ENCODE measurements around the gene THADA.
"Not testable (repeated sequence)": the region's sequence is repeated elsewhere in the genome, so short reads cannot be mapped to it uniquely, and the experiment has no call there.

Gene THADA

GRCh38 chr2:43321446-43321845 lies 274.4 kb downstream of the THADA start:
- no peak for DNase-seq

GRCh38 chr2:43319541-43319940 lies 276.3 kb downstream of the THADA start:
- no peak for DNase-seq

- no peak for DNase-seq
Measured at GRCh38 chr2:43318791-43319190, 277.0 kb downstream of the THADA start.

DNA sequence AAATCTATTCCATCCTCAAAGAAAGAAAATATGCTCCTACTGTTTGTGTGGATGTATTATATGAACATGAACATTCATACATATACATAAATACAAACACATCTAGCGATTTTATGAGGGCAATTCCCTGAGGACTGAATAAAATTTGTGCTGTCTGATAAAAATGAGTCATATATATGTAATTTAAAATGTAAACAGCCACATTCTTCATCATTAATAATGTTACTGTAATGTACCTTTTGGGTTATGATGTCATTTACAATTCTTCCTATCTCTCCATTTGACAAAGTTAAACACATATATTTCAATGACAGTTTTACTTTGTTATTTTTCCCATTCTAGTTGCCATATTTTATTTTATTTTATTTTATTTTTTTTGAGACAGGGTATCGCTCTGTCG lies 278.2 kb downstream of the THADA start:
- no peak for DNase-seq

- no peak for DNase-seq
Measured at GRCh38 chr2:43317194-43317593, 278.6 kb downstream of the THADA start.

- no peak for DNase-seq
Measured at GRCh38 chr2:43315482-43315881, 280.4 kb downstream of the THADA start.

DNA sequence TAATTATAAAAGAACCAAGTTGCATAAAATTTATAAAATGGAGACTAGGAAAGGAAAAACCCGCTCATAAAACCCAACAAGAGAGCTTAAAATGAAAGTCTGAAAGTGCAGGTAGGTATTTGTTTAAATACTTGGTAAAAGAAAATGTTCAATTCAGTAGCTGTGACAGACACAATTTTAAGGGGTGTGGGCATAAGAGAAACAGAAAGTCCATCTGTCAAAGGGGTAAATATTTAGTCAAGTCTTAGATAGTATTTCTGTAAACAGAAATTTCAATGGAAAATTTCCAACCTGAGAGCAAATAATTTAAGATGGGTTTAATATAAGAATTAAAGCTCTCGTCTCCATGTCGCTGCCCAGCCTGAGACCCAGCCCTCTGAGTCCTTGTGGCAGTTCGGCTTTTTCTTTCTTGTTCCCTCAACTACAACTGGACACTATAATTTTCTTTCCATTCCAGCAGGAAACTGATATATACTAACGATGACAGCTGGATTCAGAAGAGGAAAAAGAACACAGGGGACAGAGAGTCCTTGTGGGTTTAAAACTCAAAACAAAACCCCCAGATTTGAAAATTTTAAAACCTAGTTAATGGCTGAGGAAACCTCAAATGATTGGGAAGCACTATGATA lies 281.4 kb downstream of the THADA start:
- DNase-seq = no peak

- DNase-seq = no peak
Measured at GRCh38 chr2:43313642-43314017, 282.2 kb downstream of the THADA start.

- DNase-seq = no peak
Measured at GRCh38 chr2:43312755-43313641, 282.8 kb downstream of the THADA start.

- DNase-seq = no peak
Measured at GRCh38 chr2:43311276-43311675, 284.6 kb downstream of the THADA start.

DNA sequence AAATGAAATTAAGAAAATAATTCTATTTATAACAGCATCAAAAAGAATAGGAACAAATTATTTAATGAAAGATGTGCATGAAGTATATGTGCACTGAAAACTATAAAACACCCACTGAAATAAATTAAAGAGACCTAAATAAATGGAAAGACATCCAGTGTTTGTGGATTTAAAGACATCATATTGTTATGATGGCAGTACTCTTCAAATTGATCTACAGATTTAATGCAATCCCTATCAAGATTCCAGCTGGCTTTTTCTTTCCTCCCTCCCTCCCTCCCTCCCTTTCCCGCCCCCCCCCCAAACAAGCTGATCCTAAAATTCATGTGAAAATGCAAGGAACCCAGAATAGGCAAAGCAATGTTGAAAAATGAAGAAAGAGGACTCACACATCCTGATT lies 285.9 kb downstream of the THADA start:
- DNase-seq = no peak

DNA sequence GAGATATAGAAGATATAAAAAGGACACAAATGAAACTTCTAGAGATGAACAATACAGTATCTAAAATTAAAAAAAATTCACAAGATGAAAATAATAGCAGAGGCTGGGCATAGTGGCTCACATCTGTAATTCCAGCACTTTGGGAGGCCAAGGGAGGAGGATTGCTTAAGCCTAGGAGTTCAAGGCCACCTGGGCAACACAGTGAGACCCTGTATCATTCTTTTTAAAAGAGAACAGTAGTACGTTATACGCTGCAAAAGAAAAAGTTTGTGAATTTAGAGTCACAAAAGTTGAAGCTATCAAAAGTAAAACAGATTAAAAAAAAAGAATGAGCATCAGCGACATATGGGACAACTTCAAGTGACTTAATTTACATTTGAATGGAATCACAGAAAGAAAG lies 287.9 kb downstream of the THADA start:
- no peak for DNase-seq

GRCh38 chr2:43307046-43307445 lies 288.8 kb downstream of the THADA start:
- DNase-seq = no peak

DNA sequence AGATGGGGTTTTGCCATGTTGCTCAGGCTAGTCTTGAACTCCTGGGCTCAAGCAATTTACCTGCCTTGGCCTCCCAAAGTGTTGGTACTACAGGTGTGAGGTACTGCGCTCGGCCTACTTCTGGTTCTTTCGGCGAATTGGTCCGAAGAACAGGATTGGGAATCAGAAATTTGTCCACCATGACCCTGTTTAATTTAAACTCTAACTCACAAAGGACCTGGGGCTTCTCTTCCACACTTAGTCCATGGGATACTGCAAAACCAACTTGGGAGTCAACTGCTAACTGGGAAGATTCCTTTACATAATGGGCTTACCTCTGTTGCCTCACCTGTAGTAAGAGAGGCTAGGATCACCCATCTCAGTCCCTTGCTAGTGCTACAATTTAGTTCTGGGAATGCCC lies 289.6 kb downstream of the THADA start:
- DNase-seq = no peak

- no peak for DNase-seq
Measured at GRCh38 chr2:43305517-43305916, 290.3 kb downstream of the THADA start.

DNA sequence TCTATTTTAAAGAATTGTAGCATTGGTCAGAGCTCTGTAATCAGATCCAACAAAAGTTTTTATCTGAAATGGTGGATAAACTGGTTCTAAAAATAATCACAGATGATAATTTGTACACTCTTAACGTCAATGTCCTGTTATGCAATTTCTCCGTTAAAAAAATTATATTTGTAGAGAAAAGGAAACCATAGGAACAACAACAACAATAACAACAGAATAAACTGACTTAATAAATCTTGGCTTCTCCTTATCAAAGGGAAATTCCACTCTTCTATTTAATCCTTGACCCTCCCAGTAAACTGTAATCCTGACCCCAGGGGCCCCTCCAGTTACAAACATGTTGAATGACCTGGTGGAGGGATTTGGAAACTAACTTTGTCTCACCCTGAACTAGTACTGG lies 290.8 kb downstream of the THADA start:
- no peak for DNase-seq

DNA sequence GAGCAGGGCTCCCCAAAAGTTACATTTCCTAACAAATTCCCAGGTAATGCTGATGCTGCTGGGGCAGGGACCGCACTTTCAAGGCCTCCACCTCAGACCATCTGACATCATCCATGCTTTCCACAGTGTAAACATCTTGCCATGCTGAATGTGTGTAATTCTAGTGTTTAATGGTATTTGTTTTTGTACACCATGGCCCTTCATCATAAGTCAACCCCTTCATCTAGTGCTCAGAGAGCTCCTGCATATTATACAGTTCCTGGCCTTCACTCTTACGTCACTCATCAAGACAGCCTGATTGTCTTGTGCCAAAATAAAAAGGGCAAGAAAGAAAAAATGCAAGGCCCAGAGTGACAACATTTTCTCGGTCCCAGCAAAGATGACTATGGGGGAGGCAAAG lies 291.9 kb downstream of the THADA start:
- no peak for DNase-seq

GRCh38 chr2:43302961-43303494 lies 292.8 kb downstream of the THADA start:
- no peak for DNase-seq

GRCh38 chr2:43302182-43302960 lies 293.5 kb downstream of the THADA start:
- DNase-seq = no peak

DNA sequence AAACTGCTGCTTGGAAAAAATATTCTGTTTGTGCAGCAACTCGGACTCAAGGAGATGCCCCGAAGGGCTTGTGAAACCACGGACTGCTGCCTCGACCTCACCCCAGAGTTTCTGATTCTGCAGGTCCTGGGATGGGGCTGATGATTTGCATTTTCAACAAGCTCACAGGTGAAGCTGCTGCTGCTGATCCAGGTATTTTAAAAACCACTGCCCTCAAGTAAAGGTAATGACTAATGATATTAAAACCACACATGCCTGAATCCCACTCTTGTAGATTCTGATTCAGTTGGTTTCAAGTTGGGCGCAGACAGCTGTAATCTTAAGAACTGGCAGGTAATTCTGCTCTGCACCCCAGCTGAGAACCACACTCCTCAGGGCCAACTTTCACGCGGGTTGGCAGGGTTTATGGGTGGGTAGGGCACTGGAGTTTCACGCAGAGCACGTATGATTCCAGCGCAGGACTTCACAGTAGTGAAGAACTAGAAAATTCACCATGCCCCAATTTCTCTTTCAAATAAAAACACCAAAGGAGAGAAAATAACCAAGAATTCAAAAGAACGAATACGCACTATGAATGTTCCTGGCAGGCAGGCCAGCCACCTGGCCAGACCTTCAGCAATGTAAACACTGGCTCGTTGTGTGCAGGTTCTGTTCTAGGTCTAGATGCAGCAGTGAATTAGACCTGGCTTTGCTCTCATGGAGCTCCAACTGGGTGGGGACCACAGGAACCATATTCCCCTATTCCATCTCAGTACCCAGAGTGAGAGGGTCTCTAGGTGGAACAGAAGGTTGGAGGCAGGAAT lies 294.9 kb downstream of the THADA start:
- DNase-seq = no peak

- no peak for DNase-seq
Measured at GRCh38 chr2:43300222-43300621, 295.6 kb downstream of the THADA start.

DNA sequence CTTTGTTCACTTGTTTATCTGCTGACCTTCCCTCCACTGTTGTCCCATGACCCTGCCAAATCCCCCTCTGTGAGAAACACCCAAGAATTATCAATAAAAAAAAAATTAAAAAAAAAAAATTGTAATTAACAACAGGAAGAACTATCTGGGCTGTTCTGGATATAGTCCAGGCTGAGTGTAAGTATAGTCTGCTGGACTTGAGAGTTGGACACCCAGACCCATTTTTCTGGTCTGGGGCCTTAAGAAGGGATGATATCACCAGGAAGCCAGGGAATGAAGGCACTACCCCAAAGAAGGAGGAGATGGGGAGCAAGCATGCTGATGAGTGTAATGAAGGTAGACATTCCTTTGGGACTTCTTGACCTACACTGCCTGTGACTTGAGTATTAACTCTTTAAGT lies 297.3 kb downstream of the THADA start:
- no peak for DNase-seq

GRCh38 chr2:43297740-43298139 lies 298.1 kb downstream of the THADA start:
- DNase-seq = not testable (repeated sequence)

Measured in midbrain (tissue), 1 donor.